HL-60/S4 treated with retinoic acid at 250 ng/mL for 4 days and 3 days (cell line): ENCODE measurements around the gene ASF1B.

Source experiments
- in situ Hi-C: fragments of 300-500 bp; cut with MboI; formaldehyde crosslinking; loops from 2 replicates; pipeline ENCODE4 v1.7.0; 2022; ENCODE audit warnings: low sequenced_read_pairs

Gene ASF1B

DNA sequence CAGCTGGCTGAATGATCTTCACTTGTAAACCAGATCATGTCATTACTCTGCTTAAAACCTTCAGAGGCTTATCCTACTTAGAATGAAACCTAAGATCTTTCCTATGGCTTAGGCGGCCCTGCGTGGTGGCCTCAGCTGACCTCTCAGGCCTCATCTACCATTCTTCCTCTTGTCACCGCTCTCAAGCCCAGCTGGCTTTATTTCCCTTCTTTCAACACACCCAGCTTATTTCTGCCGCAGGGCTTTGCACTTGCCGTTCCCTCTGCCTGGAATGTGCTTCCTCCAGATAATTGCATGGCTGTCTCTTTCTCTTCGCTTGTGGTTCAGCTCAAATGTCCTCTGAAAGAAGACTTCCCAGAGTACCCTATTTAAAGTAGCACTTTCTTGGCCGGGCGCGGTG lies 3.6 kb upstream of the ASF1B start:
- in situ Hi-C loops: no loop called here

DNA sequence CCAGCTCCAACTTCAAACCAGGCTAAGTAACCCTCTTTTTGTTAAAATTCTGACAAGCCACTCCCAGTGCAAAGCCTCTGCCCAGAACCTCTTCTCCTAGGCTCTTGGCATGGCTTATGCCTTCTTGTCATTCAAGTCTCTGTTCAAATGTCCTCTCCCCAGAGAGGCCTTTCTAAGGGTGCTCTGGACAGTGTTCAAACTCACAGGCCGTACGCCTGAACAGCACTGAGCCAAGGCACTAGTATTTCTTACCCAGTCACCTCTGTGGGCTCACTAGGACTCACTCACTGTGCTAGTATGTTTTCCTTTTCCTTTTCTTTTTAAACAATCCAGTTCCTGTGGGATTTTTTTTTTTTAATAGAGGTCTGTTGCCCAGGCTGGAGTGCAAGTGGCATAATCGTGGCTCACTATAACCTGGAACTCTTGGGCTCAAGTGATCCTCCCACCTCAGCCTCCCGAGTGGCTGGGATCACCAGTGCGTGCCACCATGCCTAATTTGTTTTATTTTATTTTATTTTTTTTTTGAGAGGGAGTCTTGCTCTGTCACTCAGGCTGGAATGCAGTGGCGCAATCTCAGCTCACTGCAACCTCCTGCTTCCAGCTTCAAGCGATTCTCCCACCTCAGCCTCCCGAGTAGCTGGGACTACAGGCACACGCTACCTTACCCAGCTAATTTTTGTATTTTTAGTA lies 2.3 kb upstream of the ASF1B start:
- in situ Hi-C loops: no loop called here

DNA sequence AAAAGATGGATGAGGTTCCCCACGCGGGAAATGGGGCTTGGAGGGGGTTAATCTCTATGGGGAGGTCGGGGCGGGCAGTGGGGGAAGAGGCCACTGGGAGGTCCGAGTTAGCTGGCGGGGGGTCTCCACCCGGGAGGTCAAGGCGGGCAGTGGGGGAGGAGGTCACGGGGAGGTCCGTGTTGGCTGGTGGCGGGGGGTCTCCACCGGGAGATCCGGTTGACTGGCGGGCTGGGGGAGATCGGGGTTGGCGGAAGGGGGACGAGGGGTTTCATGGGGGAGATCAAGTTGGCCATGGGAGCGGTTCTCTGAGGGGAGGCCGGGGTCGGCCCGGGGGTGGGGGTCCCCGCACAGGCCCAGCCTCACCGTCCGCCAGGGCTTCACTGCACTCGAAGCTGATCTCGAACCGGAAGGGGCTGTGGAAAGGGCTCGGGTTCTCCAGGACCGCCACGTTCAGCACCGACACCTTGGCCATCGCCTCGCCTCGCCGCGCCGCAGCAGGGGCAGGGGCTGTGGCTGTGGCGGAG lies 342 bp downstream of the ASF1B start:
- in situ Hi-C loops: no loop called here

DNA sequence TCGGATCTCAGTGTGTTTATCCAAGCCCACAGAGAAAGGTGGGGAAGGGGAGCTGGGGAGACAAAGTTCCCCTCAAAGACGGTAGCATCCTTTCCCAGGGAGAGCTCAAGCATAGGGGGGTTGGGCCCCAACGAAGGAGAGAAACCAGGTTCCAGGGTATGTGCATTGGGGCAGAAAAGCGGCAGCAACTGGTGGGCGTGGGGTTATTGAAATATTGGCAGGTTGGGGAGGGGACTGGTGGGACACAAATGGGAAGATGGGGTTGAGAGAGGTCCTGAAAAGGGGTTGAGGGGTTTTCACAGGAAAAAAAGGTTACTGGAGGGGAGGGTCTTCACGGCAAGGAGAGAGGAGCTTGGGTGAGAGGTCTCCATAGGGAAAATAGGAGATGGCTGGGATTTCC lies 1.0 kb downstream of the ASF1B start:
- in situ Hi-C loops: no loop called here

DNA sequence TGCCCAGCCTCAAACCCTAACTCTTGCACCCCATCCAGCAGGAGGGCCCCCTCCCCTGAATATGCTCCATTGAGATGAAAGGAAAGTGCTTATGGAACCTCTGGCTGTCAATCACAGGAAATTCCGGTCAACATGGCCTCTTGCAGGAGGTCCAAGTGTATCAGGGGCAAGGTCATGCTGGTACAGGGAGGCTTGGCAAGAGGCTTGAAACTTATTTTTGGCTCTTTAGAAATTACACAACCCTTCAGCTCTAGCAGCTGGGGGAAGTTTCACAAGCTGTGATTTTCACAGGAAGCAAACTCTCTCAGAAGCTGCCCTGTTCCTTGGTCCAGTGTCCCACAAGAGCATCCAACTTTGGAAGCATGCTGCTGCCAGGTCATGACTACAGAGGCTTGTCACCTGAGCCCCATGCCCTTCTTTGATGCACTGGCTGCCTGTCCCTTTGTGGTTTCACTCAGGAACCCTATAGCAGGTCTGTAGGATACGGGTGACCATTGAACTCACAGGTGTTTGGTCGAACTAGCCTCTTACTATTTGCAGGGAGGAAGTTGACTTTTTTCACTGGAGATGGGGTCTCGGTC lies 8.4 kb downstream of the ASF1B start:
- in situ Hi-C loops: no loop called here

DNA sequence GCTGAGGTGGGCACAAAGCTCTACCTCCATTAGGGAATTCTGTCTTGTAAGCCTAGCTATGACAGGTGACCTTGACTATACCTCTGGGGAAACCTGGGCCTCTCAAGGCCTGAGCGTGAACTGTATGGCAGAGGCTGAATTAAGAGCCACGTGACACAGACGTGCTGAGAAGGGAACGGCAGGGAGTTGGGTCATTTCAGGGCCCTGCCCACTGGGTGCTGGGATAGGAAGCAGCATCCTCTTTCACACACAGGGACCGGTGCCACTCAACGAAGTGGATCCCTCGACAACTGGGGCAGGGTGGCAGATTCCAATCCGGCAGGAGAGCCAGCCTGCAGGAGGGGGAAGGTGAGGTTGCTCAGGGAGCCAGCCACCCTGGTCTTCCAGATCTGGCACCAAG lies 9.2 kb downstream of the ASF1B start:
- in situ Hi-C loops: no loop called here

DNA sequence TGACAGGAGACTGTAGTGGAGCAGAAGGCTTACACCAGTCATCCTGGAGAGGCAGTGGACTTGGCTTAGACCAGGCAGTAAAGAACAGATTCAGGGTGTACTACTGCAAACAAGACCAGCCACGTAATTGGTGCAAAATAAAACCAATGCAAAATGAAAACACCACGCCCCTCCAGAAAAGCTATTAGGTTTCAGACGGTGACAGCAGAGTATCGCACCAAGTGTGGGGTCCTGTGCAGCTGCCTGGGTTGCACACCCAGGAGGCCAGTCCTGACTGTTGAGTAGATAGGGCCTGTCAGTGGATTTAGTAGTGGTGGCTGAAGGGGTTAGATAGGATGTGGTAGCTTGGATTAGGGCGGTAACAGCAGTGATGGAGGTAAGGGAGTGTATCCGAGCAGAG lies 13.5 kb downstream of the ASF1B start:
- in situ Hi-C loops: no loop called here

DNA sequence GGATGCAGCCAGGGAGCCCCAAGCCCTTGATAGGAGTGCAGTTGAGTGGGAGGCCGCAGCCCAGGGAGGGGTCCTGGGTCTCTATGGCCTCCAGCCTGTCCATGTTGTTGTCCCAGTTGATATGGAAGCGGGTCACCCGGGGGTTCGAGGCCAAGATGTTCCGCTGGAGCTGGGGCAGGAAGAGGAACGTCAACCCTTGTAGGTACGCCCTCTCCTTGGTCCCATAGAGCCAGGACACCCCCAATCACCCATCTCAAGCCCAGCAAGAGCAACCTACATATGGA lies 15.9 kb downstream of the ASF1B start:
- in situ Hi-C loops: no loop called here

DNA sequence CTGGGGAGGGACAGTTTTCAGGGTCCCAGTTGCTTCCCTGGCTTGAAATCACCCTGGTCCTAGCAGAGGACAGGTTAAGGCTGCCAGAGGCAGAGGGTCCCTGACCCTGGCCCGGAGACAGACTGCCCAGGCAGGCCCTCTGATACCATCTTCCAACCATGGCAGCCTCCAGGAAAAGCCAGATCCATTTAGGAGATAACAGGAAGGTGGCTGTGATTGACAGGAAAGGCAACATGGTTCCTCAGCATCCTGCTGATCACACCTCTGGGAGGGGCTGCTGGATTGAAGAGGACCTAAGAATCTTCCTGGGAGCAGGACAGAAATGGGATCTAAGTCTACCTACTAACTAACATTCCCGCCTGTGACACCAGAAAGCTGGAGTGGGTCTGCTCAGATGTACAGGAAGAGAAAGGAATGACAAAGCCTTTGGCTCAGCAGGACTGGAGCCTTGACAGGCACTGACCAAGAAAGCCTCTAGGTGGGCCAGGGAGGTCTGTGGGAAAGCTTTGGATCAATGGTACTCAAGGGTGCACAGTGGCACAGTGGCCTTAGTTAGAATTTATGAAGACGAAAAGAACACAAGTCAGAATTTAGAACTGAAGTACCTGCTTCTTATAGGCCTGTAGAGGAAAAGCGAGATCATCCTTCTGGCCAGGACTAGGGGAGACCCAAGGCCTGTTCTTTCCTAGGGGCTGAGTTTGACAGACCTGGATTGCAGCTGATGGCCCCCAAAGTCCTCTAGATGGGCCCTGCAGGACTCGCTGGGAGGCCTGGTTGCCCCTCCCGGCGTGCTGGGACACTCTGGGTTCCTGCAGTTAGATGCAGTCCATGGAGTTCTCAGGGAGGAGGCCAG lies 16.5 kb downstream of the ASF1B start:
- in situ Hi-C loops: no loop called here

DNA sequence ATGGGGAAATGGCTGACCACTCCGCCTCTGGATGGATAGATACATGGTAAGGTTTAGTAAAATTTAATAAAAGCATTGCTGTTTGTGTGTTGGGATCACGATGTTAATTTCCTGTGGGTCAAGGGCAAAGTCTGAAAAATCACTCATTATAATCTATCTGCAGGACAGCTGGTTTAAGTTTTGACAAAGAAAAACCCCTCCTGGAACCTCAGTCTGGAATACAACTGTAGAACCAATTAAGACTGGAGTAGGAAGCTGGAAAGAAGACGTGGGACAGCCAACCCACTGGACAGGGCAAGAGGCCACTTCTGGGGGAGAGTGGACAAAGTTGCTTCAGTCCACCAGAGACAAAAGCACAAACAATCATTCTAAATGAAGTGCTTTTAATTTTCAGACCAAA lies 17.2 kb downstream of the ASF1B start:
- in situ Hi-C loops: no loop called here

DNA sequence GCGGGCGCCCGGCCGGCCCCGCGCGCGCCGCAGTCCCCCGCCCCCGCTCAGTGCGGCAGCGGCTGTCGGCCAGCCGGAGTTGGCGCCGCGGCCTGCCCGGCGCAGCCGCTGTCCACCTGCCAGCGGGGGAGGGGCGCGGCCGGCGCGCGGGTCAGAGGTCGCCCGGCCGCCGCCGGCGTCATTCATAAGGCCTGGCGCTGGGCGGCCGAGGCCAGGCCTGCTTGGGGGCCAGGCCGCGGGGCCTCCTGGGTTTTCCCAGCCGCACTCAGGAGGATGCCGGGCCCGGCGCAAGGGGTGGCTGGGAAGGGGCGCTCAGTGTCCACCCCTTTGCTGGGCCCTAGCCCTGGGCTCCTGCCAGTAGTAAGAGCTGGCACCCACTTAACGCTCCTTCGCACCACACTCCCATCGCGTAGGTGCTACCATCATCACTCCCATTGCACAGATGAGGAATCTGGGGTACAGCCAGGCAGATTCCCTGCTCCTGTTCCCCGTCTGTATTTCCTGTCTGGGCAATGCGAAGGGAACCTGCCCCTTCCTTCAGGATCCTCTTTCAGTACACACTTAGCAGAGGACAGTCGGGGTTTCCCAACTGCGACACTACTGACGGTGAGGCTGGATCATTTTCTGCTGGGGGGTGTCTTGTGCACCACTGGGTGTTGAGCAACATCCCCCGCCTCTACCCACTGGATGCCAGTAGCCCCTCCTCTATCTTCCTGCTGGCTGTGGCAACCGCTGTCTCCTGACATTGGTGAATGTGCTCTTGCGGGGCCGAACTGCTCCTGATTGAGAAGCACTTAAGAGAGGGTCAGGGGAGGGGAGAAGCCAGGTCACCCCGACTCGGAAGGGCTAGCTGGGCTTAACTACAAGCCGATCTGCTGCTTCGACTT lies 18.0 kb downstream of the ASF1B start:
- in situ Hi-C loops: no loop called here

DNA sequence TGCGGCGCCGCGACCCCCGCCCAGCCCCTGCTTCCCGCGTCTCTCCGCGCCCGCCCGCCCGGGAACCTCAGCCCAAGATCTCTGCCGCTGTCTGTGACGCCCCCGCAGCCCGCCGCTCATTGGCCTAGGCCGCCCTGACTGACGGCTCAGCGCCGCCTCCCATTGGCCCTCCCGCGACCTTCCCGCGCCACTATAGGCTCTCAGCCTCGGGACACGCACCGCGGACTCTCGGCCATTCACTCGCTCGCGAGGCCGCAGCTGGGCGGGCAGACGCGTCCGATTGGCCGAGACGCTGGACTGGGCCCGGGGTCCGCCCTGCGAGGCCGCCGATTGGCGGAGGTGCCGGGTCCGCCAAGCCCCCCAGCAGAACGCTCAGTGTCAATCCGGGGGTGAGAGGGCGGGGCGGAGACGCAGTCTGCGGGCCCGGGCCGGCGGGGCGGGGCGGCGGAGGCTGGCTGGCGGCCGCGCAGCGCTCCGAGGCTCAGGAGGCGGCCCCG lies 18.7 kb downstream of the ASF1B start, which contains the start of gene PRKACA:
PRKACA (minus strand) TSS at position 95 of the 497 bp plus-strand sequence. CDS start 215 bp downstream, outside the sequence.
- in situ Hi-C loops: no loop called here

DNA sequence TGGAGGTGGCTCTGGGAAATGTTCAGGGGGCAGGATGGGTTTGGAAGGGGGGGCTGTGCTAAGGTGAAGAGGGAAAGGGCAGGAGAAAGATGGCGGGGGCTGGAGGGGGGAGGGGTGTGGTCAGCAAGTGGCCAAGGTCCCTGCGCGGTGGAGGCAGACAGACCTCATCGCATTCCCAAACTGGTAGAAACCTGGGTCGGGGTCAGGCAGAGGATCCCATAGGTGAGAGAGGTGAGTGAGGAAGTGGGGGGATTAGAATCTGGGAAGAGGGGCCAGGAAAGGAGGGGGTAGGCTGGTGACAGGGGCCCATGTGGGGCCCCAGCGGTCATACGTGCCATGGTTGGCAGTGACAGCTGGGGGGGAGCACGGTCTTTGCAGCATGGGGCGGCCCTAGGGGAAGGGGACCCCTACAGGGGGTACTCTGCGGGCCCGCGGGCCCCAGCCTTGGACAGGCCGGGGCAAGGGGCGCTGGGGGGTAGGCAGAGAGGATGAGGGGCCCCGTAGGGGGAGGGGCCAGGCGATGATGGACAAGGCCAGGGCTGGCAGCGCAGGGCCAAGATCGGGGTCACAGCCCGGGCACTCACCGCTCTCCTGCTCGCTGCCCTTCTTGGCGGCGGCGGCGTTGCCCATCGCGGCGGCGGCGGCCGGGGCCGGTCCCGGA lies 19.3 kb downstream of the ASF1B start:
- in situ Hi-C loops: no loop called here

DNA sequence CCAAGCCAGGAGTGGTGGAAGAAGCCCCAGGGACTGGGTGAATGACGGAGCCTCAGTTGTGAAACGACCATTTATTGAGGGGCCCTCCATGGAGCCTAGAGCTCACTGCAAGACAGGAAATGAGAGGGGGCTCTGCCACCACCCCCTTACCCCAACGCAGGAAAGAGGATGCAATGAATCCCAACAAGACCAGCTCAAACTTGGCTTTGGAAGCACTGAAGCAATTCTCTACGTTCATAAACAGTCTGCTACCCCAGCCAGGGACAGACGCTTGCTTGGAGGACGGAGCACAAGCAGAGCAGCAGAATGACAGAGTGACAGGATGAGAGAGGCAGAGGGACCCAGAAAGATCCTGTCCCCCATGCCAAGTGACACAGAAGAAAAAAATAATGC lies 19.9 kb downstream of the ASF1B start:
- in situ Hi-C loops: no loop called here

DNA sequence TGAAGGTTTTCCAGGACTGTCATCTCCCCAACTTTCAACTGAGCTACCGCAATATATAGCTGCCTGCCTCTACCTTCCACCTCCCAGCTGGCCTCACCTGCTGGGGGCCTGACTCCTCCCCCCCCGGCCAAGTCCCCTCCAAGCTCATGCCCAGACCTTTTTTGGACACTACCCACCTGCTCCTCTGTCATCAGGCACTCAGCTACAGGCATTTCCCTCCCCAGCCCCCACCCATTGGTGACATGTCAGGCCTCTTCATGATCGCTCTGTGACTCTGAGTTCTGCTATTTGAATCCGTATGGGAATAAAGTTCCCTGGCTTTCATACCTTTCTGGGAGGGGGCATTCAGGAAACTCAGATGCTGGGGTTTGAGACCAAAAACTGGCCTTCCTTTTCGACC lies 20.6 kb downstream of the ASF1B start:
- in situ Hi-C loops: no loop called here

DNA sequence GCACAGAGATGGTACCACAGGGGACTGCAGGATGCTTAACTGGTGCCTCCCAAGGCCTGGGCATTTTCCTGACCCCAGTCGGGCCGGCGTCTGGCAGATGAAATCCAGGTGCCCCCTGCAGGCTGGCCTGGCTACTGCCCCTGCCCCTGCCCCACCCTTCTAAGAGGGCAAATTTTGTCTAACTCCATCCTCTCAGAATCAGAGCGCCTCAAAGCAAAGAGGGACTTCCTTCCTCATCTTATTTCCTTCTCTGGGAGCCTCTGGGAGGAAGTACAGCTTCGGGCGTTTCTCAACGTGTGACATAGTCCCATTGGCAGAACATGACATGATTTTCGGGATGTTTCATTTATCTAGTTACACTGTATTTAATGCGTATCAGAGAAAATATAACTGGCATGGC lies 21.5 kb downstream of the ASF1B start:
- in situ Hi-C loops: no loop called here

DNA sequence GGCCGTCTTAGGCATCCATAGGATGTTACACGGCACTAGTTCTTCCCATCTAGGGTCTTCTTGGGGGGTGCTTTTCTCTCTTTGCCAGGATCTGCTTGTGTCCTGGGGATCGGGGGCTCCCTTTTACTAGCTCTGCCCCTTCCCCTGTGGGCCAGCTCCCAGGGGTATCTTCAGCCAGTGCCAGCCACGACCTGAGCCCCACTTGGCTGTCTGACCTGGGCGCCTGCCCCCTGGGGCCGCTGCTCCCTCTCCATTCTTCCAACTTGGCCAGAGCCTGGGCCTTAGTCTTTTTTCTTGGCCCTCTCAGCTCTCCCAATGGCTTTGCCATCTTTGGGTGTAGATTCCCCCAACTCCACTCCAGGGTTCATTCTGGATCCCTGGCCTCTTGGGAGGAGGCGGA lies 21.9 kb downstream of the ASF1B start:
- in situ Hi-C loops: no loop called here

DNA sequence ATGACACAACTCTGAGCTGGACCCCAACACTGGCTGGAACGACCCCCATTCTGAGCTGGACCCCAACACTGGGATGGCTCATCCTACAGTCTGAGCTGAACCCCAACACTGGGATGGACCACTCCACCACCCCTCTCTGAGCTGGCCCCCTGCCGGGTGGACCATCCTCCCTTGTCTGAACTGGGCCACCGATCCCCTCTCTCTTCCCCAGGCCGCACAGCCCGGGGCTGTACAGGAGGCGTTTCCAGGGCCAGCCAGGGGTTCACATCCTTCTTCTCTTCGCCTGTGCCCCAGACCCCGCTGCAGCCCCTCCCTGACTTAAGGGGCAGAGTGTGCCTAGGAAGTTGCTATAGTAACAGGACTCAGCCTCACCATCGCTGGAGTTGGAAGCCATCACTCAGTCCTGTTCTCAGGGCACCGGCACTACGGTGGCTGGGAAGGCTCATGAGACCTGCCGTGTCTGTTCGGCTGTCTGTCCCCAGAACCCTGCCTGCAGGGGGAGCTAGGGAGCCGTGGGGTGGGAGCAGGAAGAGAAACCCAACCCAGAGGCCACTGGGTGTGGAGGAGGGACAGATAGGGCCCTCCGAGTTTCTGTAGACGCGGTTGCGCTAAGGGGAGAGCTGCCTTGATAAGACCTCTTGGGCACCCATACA lies 22.5 kb downstream of the ASF1B start:
- in situ Hi-C loops: no loop called here

DNA sequence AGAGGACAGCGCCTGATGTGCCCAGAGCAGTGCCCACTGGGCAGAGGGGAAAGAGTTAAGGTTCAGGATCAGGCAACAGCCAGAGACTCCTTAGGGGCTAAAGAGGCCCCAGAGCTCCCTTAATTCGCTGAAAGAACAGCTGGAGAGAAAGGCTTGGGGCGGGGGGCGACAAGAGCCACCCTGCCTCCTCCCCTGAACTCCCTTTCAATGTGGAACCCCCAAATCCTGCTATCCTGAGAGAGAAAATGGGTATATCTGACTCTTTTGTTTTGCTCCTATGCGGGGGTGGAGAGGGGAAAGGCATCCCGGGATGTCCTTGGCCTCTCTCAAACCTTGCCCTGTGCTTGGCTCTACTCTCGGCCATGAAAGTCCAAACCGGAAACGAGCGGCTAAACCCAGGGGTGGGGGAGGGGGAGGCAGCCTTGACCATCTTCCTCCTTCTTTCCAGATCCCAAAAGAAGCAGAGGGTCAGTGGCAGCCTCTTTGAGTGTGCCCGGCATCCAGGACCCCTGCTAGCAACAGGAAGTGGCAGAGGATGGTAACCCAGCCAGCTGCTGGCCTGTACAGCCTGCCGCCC lies 23.5 kb downstream of the ASF1B start:
- in situ Hi-C loops: no loop called here
